ENCODE results near the gene AGPAT3.

AGPAT3 gene

GRCh38 chr21:43906585-43907370 is 41.8 kb downstream of the AGPAT3 start:
- Mint-ChIP-seq H3K27ac (no peak overlapping the region), H3K36me3 (ENCODE audit: low read depth) (peaks cover 10% of the 10 kb centered on the region), H3K4me1 (peaks cover 66% of the 10 kb centered on the region), H3K9me3 (no peaks in the 10 kb centered on the region), H3K27me3 (ENCODE audit: low read depth, poor library complexity) (peaks cover 20% of the 10 kb centered on the region), H3K4me3 (no peak overlapping the region)
- DNase-seq, result no peak
- TF ChIP-seq CTCF (IDR thresholded peaks at IDR 0.05), result no peak

DNA sequence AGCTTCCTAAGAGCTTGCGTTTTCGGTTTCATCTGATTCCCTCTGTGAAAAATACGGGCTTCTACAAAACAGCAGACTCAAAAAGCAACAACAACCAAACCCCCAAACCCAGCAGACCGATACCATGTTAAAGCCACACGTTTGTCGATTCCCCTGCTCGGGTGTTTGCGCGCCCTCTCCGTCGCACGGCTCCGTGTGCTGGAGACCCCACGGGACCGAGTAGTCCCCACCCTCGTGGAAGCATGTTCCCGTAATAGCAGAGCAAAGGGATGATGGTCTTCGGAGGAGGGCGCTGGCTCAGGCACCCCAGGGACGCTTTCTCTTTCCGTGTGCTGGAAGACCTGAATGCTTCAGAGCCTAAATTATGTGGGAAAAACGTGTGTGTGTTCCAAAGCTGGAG is 42.7 kb downstream of the AGPAT3 start:
- H3K27me3 Mint-ChIP-seq (ENCODE audit: low read depth, poor library complexity), result peaks cover 20% of the 10 kb centered on the region
- H3K9me3 Mint-ChIP-seq, result peaks cover 4% of the 10 kb centered on the region
- H3K27ac Mint-ChIP-seq, result no peak overlapping the region
- H3K4me1 Mint-ChIP-seq, result peaks cover 73% of the 10 kb centered on the region
- peaks cover 16% of the 10 kb centered on the region for H3K36me3 Mint-ChIP-seq (ENCODE audit: low read depth)
- H3K4me3 Mint-ChIP-seq, result no peak overlapping the region
- no peak for DNase-seq
- TF ChIP-seq CTCF (IDR thresholded peaks at IDR 0.05), result no peak

DNA sequence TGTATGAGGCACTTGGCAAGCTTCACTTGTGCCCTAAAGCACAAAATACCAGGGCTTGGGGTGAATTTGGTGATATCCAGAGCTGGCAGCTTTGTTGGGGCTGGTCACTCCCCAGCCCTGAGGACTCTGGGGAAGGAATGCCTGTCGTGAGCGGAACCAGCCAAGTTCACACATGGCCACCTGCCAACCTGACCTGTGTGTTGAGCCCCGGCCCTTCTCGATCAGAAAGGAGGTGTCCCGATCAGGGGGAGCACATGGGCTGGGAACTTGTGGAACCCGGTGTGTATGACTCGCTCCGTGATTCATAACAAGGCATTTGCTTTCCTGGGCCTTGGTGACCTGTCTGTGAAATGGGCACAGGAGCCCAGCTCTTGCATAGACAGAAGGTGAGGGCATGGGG is 43.1 kb downstream of the AGPAT3 start:
- H3K36me3 Mint-ChIP-seq (ENCODE audit: low read depth), result peaks cover 17% of the 10 kb centered on the region
- H3K9me3 Mint-ChIP-seq, result peaks cover 8% of the 10 kb centered on the region
- H3K27me3 Mint-ChIP-seq (ENCODE audit: low read depth, poor library complexity), result peaks cover 20% of the 10 kb centered on the region
- no peak for TF ChIP-seq CTCF (IDR thresholded peaks at IDR 0.05)
- H3K4me1 Mint-ChIP-seq, result peaks cover 70% of the 10 kb centered on the region
- no peak overlapping the region for H3K4me3 Mint-ChIP-seq
- DNase-seq, result no peak
- H3K27ac Mint-ChIP-seq, result no peak overlapping the region

DNA sequence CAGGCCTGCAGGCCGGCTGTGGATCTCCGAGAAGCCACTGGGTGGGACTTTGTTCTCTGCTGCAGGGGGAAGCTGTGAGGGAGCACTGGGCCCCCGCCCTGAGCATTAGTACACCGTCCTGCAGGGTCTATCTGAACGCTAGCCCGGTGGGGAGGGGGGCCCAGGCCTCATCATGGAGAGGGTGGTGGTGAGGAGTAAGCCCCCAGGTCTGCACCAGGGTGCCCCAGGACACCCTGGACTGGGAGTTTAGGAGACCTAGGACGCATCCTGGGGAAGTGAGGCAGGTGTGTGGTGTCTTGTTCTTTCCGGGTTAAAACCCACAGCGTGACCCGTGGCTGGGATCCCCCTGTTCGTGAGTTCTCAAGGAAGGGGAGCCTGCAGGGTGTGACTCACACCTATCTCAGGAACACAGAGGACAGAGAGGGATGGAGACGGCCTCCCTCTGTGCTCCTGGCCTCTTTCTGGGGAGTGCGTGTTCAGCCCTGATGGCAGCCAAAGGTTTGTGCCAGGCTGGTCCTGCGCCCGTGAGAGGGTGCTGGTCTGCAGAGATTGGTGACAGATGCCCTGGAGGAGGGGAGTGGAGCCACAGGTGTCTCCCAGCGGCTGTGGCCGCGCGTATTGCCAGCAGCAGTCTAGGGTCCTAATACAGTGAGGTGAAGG is 44.8 kb downstream of the AGPAT3 start:
- H3K27ac Mint-ChIP-seq, result no peak overlapping the region
- H3K36me3 Mint-ChIP-seq (ENCODE audit: low read depth), result peaks cover 22% of the 10 kb centered on the region
- H3K4me1 Mint-ChIP-seq, result peaks cover 62% of the 10 kb centered on the region
- peaks cover 14% of the 10 kb centered on the region for H3K9me3 Mint-ChIP-seq
- H3K4me3 Mint-ChIP-seq, result peak overlapping the region; percentile 8
- peaks cover 20% of the 10 kb centered on the region for H3K27me3 Mint-ChIP-seq (ENCODE audit: low read depth, poor library complexity)
- DNase-seq, result no peak
- TF ChIP-seq CTCF (IDR thresholded peaks at IDR 0.05), result no peak

DNA sequence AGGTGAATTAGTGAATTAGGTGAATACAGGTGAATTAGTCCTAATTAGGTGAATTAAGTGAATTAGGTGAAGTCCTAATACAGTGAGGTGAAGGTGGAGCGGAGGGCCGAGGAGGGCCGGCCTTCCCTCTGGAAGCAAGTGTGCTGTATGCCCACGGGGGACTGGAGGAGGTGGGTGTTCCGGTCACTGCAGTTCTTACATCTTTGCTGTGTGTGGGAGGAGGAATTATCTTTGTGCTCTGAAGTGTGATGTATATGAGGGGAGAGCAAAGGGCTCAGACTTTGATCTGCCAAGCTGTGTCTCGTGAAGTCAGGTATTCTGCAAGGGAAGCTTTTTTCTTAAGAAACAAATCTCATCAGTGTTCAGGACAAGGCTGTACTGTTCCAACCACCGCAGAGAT is 45.4 kb downstream of the AGPAT3 start:
- DNase-seq, result no peak
- H3K4me3 Mint-ChIP-seq, result peak overlapping the region; percentile 8
- peak overlapping the region; percentile 10 for H3K27ac Mint-ChIP-seq
- H3K9me3 Mint-ChIP-seq, result peaks cover 14% of the 10 kb centered on the region
- no peak for TF ChIP-seq CTCF (IDR thresholded peaks at IDR 0.05)
- H3K27me3 Mint-ChIP-seq (ENCODE audit: low read depth, poor library complexity), result peaks cover 22% of the 10 kb centered on the region
- peaks cover 22% of the 10 kb centered on the region for H3K36me3 Mint-ChIP-seq (ENCODE audit: low read depth)
- H3K4me1 Mint-ChIP-seq, result peaks cover 60% of the 10 kb centered on the region
